K562 (cell line): ENCODE results near the gene ASPG. TPM values are rescaled to one million over a fixed set of nuclear protein-coding genes. Genes with fewer than 3 reads are reported as not detected.
A peak's percentile ranks its signal among the peaks of the same experiment; 100 is the strongest.

Source experiments
- ADNP ChIP-seq: fragments of 200-800 bp; sonication (Bioruptor generic); IDR thresholded peaks from 2 replicates; pipeline ENCODE4 v1.6.1; 2016; ENCODE audit warnings: missing genetic modification characterization, missing compliant biosample characterization
- BCOR ChIP-seq: fragments of 450-650 bp; IDR thresholded peaks from 2 replicates; pipeline ENCODE4 v1.6.1; 2016
- KAT8 ChIP-seq: fragments of 450-650 bp; IDR thresholded peaks from 2 replicates; pipeline ENCODE4 v1.6.1; 2016; ENCODE audit warnings: low read depth, mild to moderate bottlenecking
- MAFG ChIP-seq: fragments of 450-650 bp; conservative IDR thresholded peaks from 2 replicates; pipeline ENCODE4 v1.6.1; 2016; ENCODE audit warnings: missing genetic modification characterization, missing compliant biosample characterization
- SOX6 ChIP-seq: fragments of 450-650 bp; IDR thresholded peaks from 2 replicates; pipeline ENCODE4 v1.6.1; 2014; ENCODE audit warnings: mild to moderate bottlenecking
- polyA plus RNA-seq, 8 experiments: library from polyadenylated mRNA; depleted of rRNA in 4 of 8; stranded (reverse) in 5 of 8; unstranded in 3 of 8; fragments of >200 nt; fragmentation: Nextera tagmentation in 2 of 8; fragmentation: Illumina TruSeq in 1 of 8; extraction: Ambion mirVana in 2 of 8; extraction: Trizol in 1 of 8; gene quantifications; 2 replicates each; pipeline versions ENCODE4 v1.2.1 to v1.2.3, GENCODE V29; 2011 to 2014; ENCODE audit warnings: inconsistent platforms in 1 of 8, missing spikeins in 1 of 8
- total RNA-seq, 7 experiments: library from RNA; depleted of rRNA in 6 of 7; stranded (reverse); fragments of >200 nt in 6 of 7; fragmentation: Illumina TruSeq in 2 of 7; extraction: Trizol in 2 of 7; gene quantifications; 2 replicates each; pipeline versions ENCODE4 v1.2.1 to v1.2.3, GENCODE V29; 2011 to 2021; ENCODE audit warnings: low replicate concordance in 1 of 7
- TF ChIP-seq, protein P1 (sequence below): fragments of 450-650 bp; IDR thresholded peaks from 2 replicates; pipeline ENCODE4 v1.6.1; 2016; ENCODE audit warnings: mild to moderate bottlenecking, moderate library complexity
- TF ChIP-seq, protein P2 (sequence below), 2 experiments: fragments of 450-650 bp; formaldehyde crosslinking in 1 of 2; IDR thresholded peaks; 2 replicates each; pipeline versions ENCODE4 v1.4.0 to v1.6.1; 2014 to 2020; ENCODE audit warnings: mild to moderate bottlenecking in 2 of 2, borderline replicate concordance in 1 of 2, low read depth in 1 of 2

The ASPG gene
- total and polyA plus RNA-seq, 9 of the 15 experiments (the other 6 are each of a cell fraction or from before 2014, with no cell fraction given): 0.18 TPM; not detected in 8

DNA sequence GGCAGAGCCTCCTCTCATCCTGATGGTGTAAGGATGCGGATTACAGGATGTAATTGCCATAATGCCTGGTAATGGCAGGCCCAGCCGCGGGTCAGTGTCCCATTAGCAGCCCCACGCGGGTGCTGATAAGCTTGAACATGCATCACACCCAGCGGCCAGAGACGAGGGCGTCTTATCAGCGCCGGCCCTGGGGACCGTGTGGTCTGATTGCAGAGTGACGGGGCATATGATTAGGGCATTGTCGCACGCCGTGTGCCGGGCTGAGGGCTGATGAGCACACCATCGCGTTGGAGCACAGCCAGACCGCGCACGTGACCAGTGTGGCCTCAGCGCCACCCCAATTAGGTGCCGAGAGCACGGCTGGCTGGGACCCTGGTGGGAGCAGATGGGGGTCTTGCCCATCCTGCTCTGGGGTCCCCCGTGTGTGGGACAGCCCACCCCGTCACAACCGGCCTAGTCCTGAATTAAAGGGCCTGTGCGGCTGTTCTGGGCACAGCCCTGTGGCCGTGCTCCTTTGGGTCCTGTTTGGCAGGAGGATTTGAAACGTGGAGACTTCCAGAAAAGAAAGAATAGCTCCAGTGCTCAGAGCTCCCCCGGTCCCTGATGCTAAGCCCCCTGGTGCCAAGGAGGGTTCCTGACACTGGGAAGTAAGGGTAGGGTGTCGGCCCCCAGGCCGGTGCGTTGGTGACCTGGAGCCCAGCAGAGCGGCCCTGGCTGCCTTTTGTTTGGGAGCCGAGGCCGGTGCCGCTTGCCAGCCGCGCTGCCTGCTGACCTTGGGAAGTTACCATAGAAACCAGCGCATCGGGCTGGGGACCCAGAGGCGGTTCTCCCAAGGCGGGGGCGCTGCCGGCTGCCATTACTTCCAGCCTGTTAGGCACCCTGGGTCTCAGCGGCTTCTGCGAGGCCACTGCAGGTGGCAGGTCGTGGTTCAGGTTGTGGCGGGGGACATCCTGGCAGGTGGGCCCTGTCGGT, 73.6 kb downstream of the ASPG start (continued):
- TF ChIP-seq, protein P1, sequence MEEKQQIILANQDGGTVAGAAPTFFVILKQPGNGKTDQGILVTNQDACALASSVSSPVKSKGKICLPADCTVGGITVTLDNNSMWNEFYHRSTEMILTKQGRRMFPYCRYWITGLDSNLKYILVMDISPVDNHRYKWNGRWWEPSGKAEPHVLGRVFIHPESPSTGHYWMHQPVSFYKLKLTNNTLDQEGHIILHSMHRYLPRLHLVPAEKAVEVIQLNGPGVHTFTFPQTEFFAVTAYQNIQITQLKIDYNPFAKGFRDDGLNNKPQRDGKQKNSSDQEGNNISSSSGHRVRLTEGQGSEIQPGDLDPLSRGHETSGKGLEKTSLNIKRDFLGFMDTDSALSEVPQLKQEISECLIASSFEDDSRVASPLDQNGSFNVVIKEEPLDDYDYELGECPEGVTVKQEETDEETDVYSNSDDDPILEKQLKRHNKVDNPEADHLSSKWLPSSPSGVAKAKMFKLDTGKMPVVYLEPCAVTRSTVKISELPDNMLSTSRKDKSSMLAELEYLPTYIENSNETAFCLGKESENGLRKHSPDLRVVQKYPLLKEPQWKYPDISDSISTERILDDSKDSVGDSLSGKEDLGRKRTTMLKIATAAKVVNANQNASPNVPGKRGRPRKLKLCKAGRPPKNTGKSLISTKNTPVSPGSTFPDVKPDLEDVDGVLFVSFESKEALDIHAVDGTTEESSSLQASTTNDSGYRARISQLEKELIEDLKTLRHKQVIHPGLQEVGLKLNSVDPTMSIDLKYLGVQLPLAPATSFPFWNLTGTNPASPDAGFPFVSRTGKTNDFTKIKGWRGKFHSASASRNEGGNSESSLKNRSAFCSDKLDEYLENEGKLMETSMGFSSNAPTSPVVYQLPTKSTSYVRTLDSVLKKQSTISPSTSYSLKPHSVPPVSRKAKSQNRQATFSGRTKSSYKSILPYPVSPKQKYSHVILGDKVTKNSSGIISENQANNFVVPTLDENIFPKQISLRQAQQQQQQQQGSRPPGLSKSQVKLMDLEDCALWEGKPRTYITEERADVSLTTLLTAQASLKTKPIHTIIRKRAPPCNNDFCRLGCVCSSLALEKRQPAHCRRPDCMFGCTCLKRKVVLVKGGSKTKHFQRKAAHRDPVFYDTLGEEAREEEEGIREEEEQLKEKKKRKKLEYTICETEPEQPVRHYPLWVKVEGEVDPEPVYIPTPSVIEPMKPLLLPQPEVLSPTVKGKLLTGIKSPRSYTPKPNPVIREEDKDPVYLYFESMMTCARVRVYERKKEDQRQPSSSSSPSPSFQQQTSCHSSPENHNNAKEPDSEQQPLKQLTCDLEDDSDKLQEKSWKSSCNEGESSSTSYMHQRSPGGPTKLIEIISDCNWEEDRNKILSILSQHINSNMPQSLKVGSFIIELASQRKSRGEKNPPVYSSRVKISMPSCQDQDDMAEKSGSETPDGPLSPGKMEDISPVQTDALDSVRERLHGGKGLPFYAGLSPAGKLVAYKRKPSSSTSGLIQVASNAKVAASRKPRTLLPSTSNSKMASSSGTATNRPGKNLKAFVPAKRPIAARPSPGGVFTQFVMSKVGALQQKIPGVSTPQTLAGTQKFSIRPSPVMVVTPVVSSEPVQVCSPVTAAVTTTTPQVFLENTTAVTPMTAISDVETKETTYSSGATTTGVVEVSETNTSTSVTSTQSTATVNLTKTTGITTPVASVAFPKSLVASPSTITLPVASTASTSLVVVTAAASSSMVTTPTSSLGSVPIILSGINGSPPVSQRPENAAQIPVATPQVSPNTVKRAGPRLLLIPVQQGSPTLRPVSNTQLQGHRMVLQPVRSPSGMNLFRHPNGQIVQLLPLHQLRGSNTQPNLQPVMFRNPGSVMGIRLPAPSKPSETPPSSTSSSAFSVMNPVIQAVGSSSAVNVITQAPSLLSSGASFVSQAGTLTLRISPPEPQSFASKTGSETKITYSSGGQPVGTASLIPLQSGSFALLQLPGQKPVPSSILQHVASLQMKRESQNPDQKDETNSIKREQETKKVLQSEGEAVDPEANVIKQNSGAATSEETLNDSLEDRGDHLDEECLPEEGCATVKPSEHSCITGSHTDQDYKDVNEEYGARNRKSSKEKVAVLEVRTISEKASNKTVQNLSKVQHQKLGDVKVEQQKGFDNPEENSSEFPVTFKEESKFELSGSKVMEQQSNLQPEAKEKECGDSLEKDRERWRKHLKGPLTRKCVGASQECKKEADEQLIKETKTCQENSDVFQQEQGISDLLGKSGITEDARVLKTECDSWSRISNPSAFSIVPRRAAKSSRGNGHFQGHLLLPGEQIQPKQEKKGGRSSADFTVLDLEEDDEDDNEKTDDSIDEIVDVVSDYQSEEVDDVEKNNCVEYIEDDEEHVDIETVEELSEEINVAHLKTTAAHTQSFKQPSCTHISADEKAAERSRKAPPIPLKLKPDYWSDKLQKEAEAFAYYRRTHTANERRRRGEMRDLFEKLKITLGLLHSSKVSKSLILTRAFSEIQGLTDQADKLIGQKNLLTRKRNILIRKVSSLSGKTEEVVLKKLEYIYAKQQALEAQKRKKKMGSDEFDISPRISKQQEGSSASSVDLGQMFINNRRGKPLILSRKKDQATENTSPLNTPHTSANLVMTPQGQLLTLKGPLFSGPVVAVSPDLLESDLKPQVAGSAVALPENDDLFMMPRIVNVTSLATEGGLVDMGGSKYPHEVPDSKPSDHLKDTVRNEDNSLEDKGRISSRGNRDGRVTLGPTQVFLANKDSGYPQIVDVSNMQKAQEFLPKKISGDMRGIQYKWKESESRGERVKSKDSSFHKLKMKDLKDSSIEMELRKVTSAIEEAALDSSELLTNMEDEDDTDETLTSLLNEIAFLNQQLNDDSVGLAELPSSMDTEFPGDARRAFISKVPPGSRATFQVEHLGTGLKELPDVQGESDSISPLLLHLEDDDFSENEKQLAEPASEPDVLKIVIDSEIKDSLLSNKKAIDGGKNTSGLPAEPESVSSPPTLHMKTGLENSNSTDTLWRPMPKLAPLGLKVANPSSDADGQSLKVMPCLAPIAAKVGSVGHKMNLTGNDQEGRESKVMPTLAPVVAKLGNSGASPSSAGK: peak; percentile 71
- TF ChIP-seq SOX6: peak; percentile 92
- no peak for TF ChIP-seq KAT8
- peak; percentile 55 for TF ChIP-seq MAFG (tag)
- TF ChIP-seq, protein P2, sequence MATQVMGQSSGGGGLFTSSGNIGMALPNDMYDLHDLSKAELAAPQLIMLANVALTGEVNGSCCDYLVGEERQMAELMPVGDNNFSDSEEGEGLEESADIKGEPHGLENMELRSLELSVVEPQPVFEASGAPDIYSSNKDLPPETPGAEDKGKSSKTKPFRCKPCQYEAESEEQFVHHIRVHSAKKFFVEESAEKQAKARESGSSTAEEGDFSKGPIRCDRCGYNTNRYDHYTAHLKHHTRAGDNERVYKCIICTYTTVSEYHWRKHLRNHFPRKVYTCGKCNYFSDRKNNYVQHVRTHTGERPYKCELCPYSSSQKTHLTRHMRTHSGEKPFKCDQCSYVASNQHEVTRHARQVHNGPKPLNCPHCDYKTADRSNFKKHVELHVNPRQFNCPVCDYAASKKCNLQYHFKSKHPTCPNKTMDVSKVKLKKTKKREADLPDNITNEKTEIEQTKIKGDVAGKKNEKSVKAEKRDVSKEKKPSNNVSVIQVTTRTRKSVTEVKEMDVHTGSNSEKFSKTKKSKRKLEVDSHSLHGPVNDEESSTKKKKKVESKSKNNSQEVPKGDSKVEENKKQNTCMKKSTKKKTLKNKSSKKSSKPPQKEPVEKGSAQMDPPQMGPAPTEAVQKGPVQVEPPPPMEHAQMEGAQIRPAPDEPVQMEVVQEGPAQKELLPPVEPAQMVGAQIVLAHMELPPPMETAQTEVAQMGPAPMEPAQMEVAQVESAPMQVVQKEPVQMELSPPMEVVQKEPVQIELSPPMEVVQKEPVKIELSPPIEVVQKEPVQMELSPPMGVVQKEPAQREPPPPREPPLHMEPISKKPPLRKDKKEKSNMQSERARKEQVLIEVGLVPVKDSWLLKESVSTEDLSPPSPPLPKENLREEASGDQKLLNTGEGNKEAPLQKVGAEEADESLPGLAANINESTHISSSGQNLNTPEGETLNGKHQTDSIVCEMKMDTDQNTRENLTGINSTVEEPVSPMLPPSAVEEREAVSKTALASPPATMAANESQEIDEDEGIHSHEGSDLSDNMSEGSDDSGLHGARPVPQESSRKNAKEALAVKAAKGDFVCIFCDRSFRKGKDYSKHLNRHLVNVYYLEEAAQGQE (IDR thresholded peaks at IDR 0.05; ENCODE audit: borderline replicate concordance): peak; percentile 27
- TF ChIP-seq, protein P2 (CRISPR knock-in tag; IDR thresholded peaks at IDR 0.05; ENCODE audit: low read depth): no peak
- TF ChIP-seq ADNP (tag): no peak
- TF ChIP-seq BCOR: peak; percentile 87
